HG03095 (cell line): ENCODE data around the gene HCN1.

Experiments
- ATAC-seq: cut with Tn5 transposase; IDR thresholded peaks from one replicate; pipeline ENCODE4 v1.9.1; 2021; ENCODE audit warnings: moderate library complexity; ENCODE audit not compliant: unreplicated experiment

Gene HCN1

GRCh38 chr5:45696206-45696836, at the start of gene HCN1:
Gene HCN1, minus strand, starts transcription at chr5:45696380.
- peak; percentile 89 for ATAC-seq

- ATAC-seq: no peak
These were observed 44.9 kb upstream of the HCN1 start for GRCh38 chr5:45741110-45741509.

- no peak for ATAC-seq
These were observed 41.0 kb upstream of the HCN1 start for GRCh38 chr5:45737153-45737552.

GRCh38 chr5:45725537-45725936, 29.4 kb upstream of the HCN1 start:
- no peak for ATAC-seq

GRCh38 chr5:45697201-45697600, 1.0 kb upstream of the HCN1 start:
- ATAC-seq: no peak

- ATAC-seq: no peak
These were observed 400 bp downstream of the HCN1 start for GRCh38 chr5:45695804-45696156.

- no peak for ATAC-seq
These were observed 993 bp downstream of the HCN1 start for GRCh38 chr5:45694971-45695803.

- no peak for ATAC-seq
These were observed 1.8 kb downstream of the HCN1 start for GRCh38 chr5:45694255-45694814.

GRCh38 chr5:45692481-45692880, 3.7 kb downstream of the HCN1 start:
- ATAC-seq: no peak

- no peak for ATAC-seq
These were observed 4.5 kb downstream of the HCN1 start for GRCh38 chr5:45691656-45692055.

GRCh38 chr5:45687701-45688100, 8.5 kb downstream of the HCN1 start:
- ATAC-seq: no peak

GRCh38 chr5:45686620-45687019, 9.6 kb downstream of the HCN1 start:
- no peak for ATAC-seq

GRCh38 chr5:45684118-45684517, 12.1 kb downstream of the HCN1 start:
- no peak for ATAC-seq

GRCh38 chr5:45680950-45681349, 15.2 kb downstream of the HCN1 start:
- no peak for ATAC-seq

- ATAC-seq: no peak
These were observed 18.7 kb downstream of the HCN1 start for GRCh38 chr5:45677524-45677923.

GRCh38 chr5:45672271-45672670, 23.9 kb downstream of the HCN1 start:
- ATAC-seq: no peak

- ATAC-seq: no peak
These were observed 47.4 kb downstream of the HCN1 start for GRCh38 chr5:45648744-45649143.

GRCh38 chr5:45643056-45643455, 53.1 kb downstream of the HCN1 start:
- no peak for ATAC-seq

- no peak for ATAC-seq
These were observed 53.8 kb downstream of the HCN1 start for GRCh38 chr5:45642370-45642769.

- no peak for ATAC-seq
These were observed 57.1 kb downstream of the HCN1 start for GRCh38 chr5:45639040-45639439.

GRCh38 chr5:45627076-45627656, 69.0 kb downstream of the HCN1 start:
- ATAC-seq: no peak

GRCh38 chr5:45623832-45624231, 72.3 kb downstream of the HCN1 start:
- no peak for ATAC-seq
